HepG2 (cell line): ENCODE results near the gene TUBGCP4. TPM values are rescaled to one million over a fixed set of nuclear protein-coding genes. Genes with fewer than 3 reads are reported as not detected.

Experiments
- FIP1L1 ChIP-seq: fragments of 200-400 bp; formaldehyde crosslinking; IDR thresholded peaks from 2 replicates; pipeline ENCODE4 v1.6.1; 2018; ENCODE audit warnings: low read depth, mild to moderate bottlenecking, low read length, moderate library complexity, borderline replicate concordance; ENCODE audit not compliant: insufficient read depth
- FOXK2 ChIP-seq: fragments of 450-650 bp; IDR thresholded peaks from 2 replicates; pipeline ENCODE4 v1.6.1; 2016
- HMGXB4 ChIP-seq, 2 experiments: sonication (generic) in 1 of 2; formaldehyde crosslinking in 1 of 2; IDR thresholded peaks; 2 replicates each; pipeline versions ENCODE4 v1.4.0 to v1.6.1; 2018 to 2020; ENCODE audit warnings: missing genetic modification reagents in 2 of 2, borderline replicate concordance in 1 of 2, low read depth in 1 of 2, mild to moderate bottlenecking in 1 of 2, missing biosample characterization in 1 of 2
- JUNB ChIP-seq: sonication (generic); formaldehyde crosslinking; IDR thresholded peaks from 2 replicates; pipeline ENCODE4 v1.8.0; 2022; ENCODE audit warnings: missing genetic modification reagents, mild to moderate bottlenecking, borderline replicate concordance
- KLF12 ChIP-seq: sonication (generic); formaldehyde crosslinking; IDR thresholded peaks from 2 replicates; pipeline ENCODE4 v1.4.0; 2020; ENCODE audit warnings: missing genetic modification reagents, borderline replicate concordance
- MBNL3 ChIP-seq: fragments of 250-450 bp; sonication (Bioruptor Pico); conservative IDR thresholded peaks from 2 replicates; pipeline ENCODE4 v1.8.0; 2022; ENCODE audit warnings: mild to moderate bottlenecking, inconsistent platforms
- POGZ ChIP-seq: sonication (generic); formaldehyde crosslinking; IDR thresholded peaks from 2 replicates; pipeline ENCODE4 v1.4.0; 2020; ENCODE audit warnings: mild to moderate bottlenecking, missing genetic modification reagents
- RFXAP ChIP-seq: sonication (generic); formaldehyde crosslinking; IDR thresholded peaks from 2 replicates; pipeline ENCODE4 v1.4.0; 2020; ENCODE audit warnings: missing genetic modification reagents, borderline replicate concordance
- SIX4 ChIP-seq: sonication (generic); formaldehyde crosslinking; IDR thresholded peaks from 2 replicates; pipeline ENCODE4 v1.4.0; 2020; ENCODE audit warnings: missing genetic modification reagents
- ZBTB39 ChIP-seq: sonication (generic); formaldehyde crosslinking; IDR thresholded peaks from 2 replicates; pipeline ENCODE4 v1.5.0; 2020; ENCODE audit warnings: missing genetic modification reagents
- ZNF142 ChIP-seq: sonication (generic); formaldehyde crosslinking; IDR thresholded peaks from 2 replicates; pipeline ENCODE4 v1.4.0; 2020; ENCODE audit warnings: missing genetic modification reagents
- ZNF33A ChIP-seq: sonication (generic); formaldehyde crosslinking; IDR thresholded peaks from 2 replicates; pipeline ENCODE4 v1.5.1; 2020; ENCODE audit warnings: missing genetic modification reagents, mild to moderate bottlenecking, moderate library complexity, borderline replicate concordance
- ZNF530 ChIP-seq: sonication (generic); formaldehyde crosslinking; IDR thresholded peaks from 2 replicates; pipeline ENCODE4 v1.5.0; 2020; ENCODE audit warnings: low read depth, mild to moderate bottlenecking, missing genetic modification reagents
- ZNF615 ChIP-seq: sonication (generic); formaldehyde crosslinking; IDR thresholded peaks from 2 replicates; pipeline ENCODE4 v1.5.0; 2020; ENCODE audit warnings: mild to moderate bottlenecking, missing genetic modification reagents, borderline replicate concordance
- ZNF788 ChIP-seq: sonication (generic); formaldehyde crosslinking; IDR thresholded peaks from 2 replicates; pipeline ENCODE4 v1.5.0; 2020; ENCODE audit warnings: mild to moderate bottlenecking, missing genetic modification reagents, borderline replicate concordance
- polyA plus RNA-seq, 8 experiments: library from polyadenylated mRNA; depleted of rRNA in 3 of 8; stranded (reverse) in 7 of 8; unstranded in 1 of 8; fragments of >200 nt; fragmentation: Illumina TruSeq in 4 of 8; extraction: Trizol in 4 of 8; gene quantifications; 2 replicates each; pipeline versions ENCODE4 v1.2.1 to v1.2.3, GENCODE V29; 2011 to 2016; ENCODE audit warnings: low read depth in 4 of 8, missing spikeins in 1 of 8, mixed read lengths in 1 of 8; ENCODE audit not compliant: insufficient read depth in 1 of 8
- total RNA-seq, 5 experiments: library from RNA; depleted of rRNA; stranded (reverse); fragments of >200 nt; fragmentation: Illumina TruSeq; extraction: Trizol; gene quantifications; 2 replicates each; pipeline ENCODE4 v1.2.3, GENCODE V29; 2016; ENCODE audit warnings: low read depth in 1 of 5
- TF ChIP-seq, protein P1 (sequence below): sonication (generic); formaldehyde crosslinking; IDR thresholded peaks from 2 replicates; pipeline ENCODE4 v1.4.0; 2020; ENCODE audit warnings: mild to moderate bottlenecking, missing genetic modification reagents, borderline replicate concordance

The TUBGCP4 gene
- total and polyA plus RNA-seq, 2 of the 13 experiments (the other 11 are each of a cell fraction or from before 2014, with no cell fraction given): 15.0 to 20.5 TPM

GRCh38 chr15:43329960-43330779 is 40.7 kb upstream of the TUBGCP4 start, which contains the start of gene LCMT2 (continued):
- TF ChIP-seq MBNL3 (CRISPR knock-in tag) (no peak), ZBTB39 (CRISPR knock-in tag) (peak; percentile 33; the same call in 1 of the 2 replicates), HMGXB4 (CRISPR knock-in tag; IDR thresholded peaks at IDR 0.05; ENCODE audit: borderline replicate concordance in 1 of 2, low read depth in 1 of 2) (peak; percentile 59 to 62; a peak in 3 of 4 replicates), JUNB (CRISPR knock-in tag) (no peak), ZNF33A (no peak), ZNF530 (CRISPR knock-in tag) (no peak), ZNF788 (CRISPR knock-in tag) (peak; percentile 86; the same call in 1 of the 2 replicates), RFXAP (no peak), POGZ (CRISPR knock-in tag) (peak; percentile 66), ZNF142 (CRISPR knock-in tag) (peak; percentile 85), SIX4 (0 out of 2 replicates have a peak, but pooled peaks have one; percentile 9), FIP1L1 (no peak), FOXK2 (no peak), ZNF615 (CRISPR knock-in tag) (no peak), KLF12 (CRISPR knock-in tag) (no peak; the same call in 1 of the 2 replicates)
- TF ChIP-seq, protein P1, sequence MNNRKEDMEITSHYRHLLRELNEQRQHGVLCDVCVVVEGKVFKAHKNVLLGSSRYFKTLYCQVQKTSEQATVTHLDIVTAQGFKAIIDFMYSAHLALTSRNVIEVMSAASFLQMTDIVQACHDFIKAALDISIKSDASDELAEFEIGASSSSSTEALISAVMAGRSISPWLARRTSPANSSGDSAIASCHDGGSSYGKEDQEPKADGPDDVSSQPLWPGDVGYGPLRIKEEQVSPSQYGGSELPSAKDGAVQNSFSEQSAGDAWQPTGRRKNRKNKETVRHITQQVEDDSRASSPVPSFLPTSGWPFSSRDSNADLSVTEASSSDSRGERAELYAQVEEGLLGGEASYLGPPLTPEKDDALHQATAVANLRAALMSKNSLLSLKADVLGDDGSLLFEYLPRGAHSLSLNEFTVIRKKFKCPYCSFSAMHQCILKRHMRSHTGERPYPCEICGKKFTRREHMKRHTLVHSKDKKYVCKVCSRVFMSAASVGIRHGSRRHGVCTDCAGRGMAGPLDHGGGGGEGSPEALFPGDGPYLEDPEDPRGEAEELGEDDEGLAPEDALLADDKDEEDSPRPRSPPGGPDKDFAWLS (CRISPR knock-in tag): no peak
